GM12872 (cell line): ENCODE measurements around the gene IFT88.

Experiments used
- TF ChIP-seq, protein P1 (sequence below): IDR thresholded peaks from 3 replicates; pipeline ENCODE4 v1.5.1; 2011; ENCODE audit warnings: low read depth, mild to moderate bottlenecking, low read length, moderate library complexity; ENCODE audit not compliant: insufficient read depth

The IFT88 gene

DNA sequence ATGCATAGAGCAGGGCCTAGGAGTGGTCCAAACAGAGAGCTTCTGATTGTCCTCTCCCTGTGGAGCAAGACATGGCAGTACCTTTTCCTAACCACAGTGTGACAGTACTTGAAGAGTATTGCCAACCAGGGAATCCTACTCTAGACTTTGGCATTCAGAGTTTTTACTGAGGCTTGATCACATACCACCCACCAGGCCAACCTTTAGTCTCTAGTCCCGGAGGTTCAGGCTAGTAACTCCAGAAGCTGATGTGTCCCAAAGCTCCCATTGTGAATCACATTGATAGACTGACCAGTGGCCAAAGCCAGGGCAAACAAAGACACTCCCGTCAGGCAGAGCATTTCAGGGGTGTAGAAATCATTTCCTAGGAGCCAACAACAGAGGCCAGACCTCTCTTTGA, 18.4 kb downstream of the IFT88 start:
- TF ChIP-seq, protein P1, sequence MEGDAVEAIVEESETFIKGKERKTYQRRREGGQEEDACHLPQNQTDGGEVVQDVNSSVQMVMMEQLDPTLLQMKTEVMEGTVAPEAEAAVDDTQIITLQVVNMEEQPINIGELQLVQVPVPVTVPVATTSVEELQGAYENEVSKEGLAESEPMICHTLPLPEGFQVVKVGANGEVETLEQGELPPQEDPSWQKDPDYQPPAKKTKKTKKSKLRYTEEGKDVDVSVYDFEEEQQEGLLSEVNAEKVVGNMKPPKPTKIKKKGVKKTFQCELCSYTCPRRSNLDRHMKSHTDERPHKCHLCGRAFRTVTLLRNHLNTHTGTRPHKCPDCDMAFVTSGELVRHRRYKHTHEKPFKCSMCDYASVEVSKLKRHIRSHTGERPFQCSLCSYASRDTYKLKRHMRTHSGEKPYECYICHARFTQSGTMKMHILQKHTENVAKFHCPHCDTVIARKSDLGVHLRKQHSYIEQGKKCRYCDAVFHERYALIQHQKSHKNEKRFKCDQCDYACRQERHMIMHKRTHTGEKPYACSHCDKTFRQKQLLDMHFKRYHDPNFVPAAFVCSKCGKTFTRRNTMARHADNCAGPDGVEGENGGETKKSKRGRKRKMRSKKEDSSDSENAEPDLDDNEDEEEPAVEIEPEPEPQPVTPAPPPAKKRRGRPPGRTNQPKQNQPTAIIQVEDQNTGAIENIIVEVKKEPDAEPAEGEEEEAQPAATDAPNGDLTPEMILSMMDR = no peak

GRCh38 chr13:20588529-20589110, 21.7 kb downstream of the IFT88 start:
- TF ChIP-seq, protein P1 = no peak

DNA sequence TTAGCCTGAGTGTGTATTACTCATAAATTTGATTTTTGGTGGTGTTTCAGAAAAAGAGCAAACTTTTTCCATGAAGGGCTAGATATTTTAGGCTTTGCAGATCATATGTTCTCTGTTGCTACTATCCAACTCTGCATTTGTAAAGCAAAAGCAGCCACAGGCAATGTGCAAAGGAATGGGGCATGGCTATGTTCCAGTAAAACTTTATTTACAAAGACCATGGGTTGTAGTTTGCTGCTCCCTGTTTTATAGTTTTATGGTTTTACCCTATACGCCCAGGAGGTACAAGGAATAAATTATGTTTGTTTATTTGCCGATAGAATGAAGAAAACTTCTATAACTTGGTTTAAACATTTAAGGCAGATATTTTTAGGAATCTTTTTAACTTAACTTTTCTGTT, 23.6 kb downstream of the IFT88 start:
- TF ChIP-seq, protein P1 = no peak

DNA sequence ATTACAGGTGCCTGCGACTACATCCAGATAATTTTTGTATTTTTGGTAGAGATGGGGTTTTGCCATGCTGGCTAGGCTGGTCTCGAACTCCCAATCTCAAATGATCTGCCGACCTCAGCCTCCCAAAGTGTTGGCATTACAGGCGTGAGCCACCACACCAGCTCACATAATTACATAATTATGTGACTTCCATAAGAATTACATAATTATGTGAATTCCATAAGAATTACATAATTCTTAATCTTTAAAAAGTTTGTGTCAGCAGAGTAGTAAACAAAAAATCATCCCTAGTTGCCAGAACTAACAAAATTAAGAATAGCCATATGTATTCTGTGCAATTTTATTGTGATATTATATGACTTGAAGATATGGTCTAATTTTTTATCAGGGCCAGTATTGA, 25.6 kb downstream of the IFT88 start:
- TF ChIP-seq, protein P1 = no peak

- TF ChIP-seq, protein P1 = no peak
Observed at GRCh38 chr13:20594280-20594679, 27.3 kb downstream of the IFT88 start.

GRCh38 chr13:20607015-20607414, 40.1 kb downstream of the IFT88 start:
- TF ChIP-seq, protein P1 = no peak

GRCh38 chr13:20608438-20609020, 41.6 kb downstream of the IFT88 start:
- TF ChIP-seq, protein P1 = no peak
